NCI-H2081 (cell line): Measurements from ENCODE around the gene ALDH3B1.
A peak's percentile ranks its signal among the peaks of the same experiment; 100 is the strongest.

ENCODE experiments used
- DNase-seq, 2 experiments: peaks; one replicate each; lab custom pipeline; 2025; lab: John Stamatoyannopoulos, UW

ALDH3B1 gene

DNA sequence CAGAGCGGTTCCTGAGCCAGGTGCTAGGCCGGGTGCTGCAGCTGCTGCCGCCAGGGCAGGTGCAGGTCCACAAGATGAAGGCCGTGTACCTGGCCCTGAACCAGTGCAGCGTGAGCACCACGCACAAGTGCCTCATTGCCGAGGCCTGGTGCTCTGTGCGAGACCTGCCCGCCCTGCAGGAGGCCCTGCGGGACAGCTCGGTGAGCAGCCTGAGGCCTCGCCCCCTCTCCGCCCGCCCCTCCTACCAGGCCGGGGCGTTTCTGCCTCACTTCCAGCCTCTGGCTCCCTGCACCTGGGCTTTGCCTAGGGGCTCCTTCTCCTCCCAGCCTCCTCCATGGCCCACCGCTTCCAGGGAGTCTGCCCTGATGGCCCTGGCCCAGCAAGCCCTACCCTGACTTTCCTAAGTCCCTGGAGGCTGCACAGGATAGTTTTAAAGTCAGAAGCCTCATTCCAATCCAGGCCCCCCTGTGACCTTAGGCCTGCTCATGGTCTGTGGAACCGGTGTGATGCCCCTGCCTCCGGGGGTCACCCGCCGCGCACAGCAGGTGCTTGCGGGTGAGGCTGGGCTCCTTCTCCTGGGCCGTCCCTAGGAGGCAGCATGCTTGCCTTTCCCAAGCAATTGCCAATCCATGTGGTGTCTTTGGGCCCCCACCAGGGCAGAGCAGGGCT is 34.2 kb downstream of the ALDH3B1 start:
- DNase-seq: peak; percentile 41 to 75

DNA sequence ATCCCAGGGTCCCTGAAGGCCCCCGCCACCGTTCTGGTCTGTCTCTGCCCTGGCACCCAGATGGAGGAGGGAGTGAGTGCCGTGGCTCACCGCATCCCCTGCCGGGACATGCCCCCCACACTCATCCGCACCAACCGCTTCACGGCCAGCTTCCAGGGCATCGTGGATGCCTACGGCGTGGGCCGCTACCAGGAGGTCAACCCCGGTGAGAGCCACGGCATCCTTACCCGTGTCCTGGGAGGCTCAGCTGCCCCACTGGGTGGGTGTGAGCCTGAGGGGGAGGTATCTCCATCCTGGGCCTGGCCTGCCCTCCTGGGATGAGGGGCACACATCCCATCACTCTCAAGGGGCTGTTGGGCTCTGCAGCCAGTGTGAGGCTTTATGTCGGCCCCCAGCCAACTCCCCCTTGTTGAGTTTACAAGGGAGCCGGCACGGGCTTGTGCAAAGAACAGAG is 34.8 kb downstream of the ALDH3B1 start:
- DNase-seq: no peak

DNA sequence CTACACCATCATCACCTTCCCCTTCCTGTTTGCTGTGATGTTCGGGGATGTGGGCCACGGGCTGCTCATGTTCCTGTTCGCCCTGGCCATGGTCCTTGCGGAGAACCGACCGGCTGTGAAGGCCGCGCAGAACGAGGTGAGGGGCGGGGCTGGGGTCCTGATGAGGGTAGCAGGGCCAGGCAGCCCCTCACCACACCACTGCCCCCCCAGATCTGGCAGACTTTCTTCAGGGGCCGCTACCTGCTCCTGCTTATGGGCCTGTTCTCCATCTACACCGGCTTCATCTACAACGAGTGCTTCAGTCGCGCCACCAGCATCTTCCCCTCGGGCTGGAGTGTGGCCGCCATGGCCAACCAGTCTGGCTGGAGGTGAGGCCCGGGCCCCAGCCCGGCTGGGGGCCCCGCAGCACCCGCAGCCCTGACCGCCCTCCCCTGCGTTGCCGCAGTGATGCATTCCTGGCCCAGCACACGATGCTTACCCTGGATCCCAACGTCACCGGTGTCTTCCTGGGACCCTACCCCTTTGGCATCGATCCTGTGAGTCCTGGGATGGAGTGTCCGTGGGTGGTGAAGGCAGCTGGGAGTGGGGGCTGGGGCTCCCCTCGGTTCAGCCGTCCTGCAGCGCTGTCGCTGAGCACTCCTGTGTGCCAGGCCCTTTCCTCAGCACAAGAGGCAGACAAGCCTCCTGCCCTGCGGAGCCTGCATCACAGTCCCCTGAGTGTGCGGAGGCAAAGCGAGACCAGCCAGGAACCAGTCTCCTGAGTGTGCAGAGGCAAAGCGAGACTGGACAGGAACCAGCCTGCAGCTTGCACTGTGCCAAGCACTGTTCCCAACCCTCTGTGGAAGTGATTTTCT is 37.5 kb downstream of the ALDH3B1 start:
- DNase-seq: no peak

DNA sequence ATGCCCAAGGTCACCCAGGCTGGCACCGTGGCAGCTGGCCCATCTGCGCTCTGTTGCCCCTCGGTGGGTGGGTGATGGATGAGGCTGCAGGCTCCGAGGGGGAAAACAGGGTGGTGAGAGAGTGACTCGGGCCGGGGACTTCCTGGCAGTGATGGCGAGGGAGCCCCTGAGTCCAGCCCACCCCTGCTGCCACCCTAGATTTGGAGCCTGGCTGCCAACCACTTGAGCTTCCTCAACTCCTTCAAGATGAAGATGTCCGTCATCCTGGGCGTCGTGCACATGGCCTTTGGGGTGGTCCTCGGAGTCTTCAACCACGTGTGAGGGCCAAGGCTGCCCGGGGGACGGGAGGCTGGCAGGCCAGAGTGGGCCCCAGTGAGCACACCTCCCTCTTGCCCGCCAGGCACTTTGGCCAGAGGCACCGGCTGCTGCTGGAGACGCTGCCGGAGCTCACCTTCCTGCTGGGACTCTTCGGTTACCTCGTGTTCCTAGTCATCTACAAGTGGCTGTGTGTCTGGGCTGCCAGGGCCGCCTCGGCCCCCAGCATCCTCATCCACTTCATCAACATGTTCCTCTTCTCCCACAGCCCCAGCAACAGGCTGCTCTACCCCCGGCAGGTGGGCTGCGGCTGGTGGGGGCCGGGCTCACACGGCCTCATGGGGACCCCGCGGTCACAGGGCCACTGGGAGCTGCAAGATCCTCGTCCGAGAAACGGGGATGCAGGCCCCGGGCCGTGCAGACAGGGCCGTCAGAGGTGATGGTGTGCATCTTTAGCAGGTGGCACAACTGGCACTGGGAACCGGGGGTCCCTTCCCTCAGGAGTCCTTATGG is 38.8 kb downstream of the ALDH3B1 start:
- DNase-seq: no peak

DNA sequence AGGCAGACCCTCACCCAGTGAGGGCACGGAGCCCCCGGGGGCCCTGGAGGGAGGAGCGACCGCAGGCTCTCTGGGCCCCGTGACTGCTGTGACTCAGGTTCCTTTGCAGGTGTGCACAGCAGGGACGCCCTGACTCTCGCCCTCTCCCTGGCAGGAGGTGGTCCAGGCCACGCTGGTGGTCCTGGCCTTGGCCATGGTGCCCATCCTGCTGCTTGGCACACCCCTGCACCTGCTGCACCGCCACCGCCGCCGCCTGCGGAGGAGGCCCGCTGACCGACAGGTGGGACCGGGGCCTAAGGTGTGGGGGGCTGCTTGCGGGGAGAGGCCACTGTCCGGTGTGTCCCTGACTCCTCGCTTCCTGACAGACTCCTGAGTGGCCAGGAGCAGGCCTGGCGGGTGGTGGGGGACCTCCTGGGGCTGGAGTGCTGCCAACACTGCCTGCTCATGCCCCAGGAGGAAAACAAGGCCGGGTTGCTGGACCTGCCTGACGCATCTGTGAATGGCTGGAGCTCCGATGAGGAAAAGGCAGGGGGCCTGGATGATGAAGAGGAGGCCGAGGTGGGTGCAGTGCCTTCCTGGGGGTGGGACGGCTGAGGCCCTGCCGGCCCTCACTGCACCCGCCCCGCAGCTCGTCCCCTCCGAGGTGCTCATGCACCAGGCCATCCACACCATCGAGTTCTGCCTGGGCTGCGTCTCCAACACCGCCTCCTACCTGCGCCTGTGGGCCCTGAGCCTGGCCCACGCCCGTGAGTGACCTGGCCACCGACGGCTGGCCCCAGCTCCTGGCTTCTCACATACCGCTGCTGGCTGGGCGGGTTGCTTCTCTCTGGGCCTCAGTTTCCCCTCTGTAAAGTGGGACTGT is 39.6 kb downstream of the ALDH3B1 start:
- no peak for DNase-seq

GRCh38 chr11:68050371-68050841 is 40.3 kb downstream of the ALDH3B1 start:
- no peak for DNase-seq

DNA sequence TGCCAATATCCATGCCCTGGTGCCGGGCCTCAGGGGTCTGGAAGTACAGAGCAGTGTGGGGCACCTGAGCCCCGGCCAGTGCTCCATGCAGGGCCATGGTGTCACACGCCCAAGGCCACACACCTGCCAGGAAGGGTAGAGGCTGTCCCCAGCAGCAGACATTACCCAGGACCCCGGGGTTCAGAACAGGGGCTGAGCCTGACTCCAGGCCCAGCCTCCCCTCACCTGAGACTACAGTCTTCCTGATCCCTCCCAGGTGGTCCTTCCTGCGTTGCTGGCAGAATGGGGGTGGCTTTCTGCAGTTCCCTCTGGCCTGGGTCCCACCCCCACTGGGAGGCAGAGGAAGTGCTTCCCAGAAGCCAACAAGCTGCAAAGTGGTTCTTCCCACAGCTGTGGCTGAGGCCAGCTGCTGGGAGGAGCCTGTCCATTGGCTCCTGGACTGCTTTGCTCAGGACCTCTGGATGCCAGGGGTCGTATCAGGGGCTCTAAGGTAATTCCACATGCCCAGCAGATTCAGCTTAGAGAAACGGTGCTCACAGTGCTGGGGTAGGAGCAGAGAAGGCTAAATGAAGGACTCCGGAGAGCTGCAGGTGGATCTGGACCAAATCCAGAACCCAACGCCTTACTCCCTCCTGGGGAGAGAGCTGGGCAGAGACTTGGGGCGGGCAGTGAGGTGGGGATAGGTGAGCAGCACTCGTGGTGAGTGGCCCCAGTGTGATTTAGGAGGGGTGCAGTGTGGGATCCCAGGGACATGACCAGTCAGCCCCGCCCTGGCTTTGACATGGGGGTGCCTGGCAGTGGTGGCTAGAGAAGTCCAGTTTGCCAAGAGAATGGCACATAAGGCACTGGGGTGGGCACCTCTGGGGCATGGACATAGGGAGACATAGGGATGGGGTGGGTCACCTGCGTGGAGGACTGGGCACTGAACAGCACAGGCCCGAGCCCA is 41.3 kb downstream of the ALDH3B1 start:
- peak; percentile 26 to 42 for DNase-seq

GRCh38 chr11:68052137-68052873 is 42.2 kb downstream of the ALDH3B1 start:
- no peak for DNase-seq

DNA sequence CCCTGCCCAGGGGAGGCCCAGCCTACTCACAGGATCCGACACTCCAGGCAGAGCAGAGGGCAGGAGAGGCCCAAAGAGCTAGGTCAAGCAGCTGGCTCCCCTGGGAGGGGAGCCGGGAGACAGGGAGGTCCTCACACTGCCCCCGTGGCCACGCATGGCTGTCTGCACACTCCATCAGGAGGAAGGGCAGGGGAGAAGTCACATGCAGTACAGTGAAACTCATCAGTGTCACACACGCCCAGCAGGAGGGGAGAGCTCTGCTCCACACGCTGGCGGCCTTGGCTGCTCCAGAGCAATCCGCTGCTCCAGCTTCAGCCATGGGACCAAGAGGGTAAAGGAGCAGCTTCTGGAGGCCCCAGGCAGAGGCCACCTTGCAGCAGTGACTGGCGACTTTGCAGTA is 43.0 kb downstream of the ALDH3B1 start:
- no peak for DNase-seq

DNA sequence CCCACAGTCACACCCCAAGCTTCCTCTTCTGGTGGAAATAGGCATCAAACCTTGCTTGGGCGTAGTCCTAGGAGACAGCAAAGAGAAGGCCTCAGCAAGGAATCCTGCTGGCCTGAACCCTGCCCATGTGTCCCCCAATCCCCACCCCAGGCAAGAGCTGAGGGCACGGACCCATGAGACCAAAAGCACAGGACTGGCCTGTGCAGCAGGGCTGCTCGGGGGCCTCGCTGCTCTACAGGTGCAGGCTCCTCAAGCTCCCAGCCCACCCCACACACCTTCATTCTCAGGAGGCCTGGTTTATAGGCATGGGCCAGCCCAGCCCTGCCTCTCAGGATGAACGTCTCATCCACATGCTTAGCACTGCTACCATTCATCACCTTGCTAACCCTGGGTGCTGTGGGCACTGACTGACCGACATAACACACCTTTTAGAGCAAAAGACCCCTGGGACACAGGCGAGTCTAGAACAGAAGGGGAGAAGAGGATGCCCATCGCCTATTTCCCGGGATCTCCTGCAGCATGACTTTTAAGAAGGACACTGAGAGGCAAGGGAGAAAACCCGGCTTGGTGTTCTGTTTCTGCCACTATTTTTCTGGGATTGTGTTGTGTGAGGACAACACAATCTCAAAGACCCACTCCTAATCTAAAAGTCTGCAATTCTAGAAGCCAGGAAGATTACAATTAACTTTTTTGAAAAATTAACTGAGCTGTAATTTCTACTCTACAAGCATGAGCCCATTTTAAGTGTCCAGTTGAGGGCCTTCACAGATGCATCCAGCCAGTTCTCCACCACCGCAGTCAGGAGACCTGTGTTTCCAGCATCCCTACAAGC is 44.1 kb downstream of the ALDH3B1 start:
- DNase-seq: no peak

DNA sequence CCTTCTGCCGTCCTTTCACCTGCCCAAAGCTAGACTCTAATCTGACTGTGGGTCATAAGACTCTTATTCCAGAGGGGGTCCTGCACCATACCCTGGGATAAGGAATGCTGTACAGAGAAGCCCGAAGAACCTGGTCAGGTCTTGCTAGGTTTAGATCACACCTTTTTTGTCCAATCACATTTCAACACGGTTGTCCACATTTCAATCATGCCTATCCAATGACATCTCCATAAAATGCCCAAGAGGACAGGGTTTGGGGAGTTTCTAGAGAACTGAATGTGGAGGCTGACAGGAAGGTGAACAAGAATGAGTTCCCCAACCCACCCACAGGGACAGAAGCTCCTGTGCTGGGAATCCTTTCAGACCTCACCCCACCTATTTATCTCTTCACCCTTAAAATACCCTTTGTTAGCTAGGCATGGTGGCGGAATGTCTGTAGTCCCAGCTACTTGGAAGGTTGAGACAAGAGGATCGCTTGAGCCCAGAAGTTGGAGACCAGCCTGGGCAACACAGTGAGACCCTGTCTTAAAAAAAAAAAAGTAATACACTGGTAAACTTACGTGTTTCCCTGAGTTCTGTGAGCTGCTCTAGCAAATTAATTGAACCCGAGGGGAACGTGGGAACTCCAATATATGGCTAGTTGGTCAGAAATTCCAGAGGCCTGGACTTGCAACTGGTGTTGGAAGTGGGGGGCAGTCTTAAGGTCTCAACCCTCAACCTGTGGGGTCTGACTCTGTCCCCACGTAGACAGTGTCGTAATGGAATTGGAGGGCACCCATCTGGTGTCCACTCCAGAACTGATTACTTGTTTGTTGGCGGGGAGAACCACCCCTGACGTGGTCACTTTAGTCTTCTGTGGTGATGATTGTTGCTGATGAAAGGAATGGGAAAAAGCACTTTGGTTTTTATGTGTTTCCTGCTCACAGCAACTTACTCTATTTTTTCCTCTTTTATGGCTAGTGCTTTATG is 46.5 kb downstream of the ALDH3B1 start:
- no peak for DNase-seq

DNA sequence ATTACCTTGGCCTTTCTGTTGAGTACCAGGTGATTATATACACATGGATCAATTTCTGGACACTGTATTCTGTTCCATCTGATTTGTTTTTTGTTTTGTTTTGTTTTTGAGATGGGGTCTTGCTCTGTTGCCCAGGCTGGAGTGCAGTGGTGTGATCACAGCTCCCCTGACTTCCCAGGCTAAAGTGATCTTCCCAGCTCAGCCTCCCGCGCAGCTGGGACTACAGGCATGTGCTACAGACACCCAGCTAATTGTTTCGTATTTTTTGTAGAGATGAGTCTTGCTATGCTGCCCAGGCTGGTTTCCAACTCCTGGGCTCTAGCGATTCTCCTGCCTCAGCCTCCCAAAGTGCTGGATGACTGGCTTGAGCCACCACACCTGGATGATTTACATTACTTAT is 47.7 kb downstream of the ALDH3B1 start:
- no peak for DNase-seq

DNA sequence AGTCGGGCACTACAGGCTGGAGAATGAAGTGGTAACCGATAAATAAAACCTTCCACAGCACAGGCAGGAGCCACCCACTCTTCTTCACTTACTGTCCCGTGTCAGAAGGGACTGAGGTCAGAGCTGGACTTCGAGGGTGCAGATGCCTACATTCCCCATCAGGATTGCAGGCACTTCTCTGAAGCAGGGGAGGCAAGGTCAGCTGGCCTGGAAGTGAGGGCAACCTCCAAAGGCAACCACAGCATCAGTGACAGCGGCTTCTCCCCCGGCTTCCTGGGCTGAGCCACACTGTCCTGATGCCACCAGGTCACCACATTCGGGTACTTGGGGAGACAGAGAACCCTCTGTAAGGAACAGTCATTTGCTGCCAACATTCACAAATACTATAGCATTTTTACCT is 51.4 kb downstream of the ALDH3B1 start:
- no peak for DNase-seq

- DNase-seq: no peak
Observed at GRCh38 chr11:68064926-68065325, 54.8 kb downstream of the ALDH3B1 start.

DNA sequence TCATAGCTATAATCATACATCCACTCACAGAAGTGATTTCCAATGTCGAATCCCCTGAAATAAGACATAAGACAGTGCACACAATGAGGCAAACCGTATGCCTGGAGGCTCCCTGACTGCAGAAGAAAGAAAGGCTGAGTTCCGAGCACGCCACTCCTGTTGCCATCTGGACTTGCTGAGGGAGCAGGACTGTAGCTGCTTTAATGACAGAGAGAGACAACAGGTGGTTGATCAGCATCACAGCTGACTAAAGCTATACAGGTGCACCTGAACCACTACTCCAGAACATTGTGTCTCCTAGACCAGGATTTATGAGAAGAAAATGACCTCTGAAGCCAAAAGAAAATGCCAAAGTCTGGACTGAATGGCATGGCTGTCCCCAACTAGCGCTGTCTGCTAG is 55.7 kb downstream of the ALDH3B1 start:
- DNase-seq: no peak

DNA sequence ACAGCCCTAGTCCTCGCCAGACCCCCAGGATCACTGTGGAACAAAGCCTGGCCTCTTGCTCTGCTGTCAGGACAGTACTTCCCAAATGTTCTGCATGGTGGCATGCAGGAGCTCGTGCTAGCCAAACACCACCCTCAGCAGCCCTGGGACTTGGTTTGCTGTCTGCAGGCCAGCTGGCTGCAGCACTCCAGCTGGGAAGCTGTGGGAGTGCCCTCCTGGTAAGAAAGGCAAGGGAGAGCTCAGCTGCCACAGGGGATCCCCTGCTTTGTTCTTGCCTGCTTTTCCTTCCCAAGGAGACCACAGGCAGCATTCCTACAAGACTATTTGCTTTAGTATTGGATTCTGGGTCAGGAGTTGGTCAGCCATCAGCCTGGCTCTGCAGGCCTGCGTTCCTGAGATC is 56.6 kb downstream of the ALDH3B1 start:
- DNase-seq: no peak

DNA sequence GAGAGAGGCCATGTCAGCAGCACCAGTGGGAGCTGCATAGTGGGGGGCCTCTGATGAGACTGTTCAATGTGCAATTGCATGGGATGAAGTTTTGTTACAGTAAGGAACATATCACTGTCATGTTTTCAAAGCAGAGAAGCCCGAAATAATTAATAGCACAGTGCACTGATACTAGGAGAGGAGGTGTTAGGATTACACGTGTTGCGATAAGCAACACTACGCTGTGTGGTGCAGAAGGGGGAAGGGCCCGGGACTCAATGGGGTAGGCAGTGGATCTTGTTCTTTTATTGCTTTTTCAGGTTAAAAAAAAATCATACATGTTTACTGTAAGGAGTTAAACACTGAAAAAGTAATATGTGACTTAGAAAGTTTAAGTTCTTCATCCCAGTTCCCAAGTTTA is 57.9 kb downstream of the ALDH3B1 start:
- DNase-seq: no peak
